Right atrium auricular region (tissue), 2 donors: Measurements from ENCODE around the gene LAMP2. TPM values are rescaled to one million over a fixed set of nuclear protein-coding genes. Genes with fewer than 3 reads are reported as not detected.

Experiments used
- DNase-seq: peaks from one replicate; pipeline ENCODE4 v3.0.0-alpha.2; 2019; ENCODE audit warnings: low spot score
- H3K27ac ChIP-seq, 2 donors: fragments of 200-600 bp; sonication (generic); 1 replicate in 1 of 2; 2 replicates in 1 of 2; pipeline ENCODE4 v1.5.1; 2016 to 2019
- H3K27me3 ChIP-seq, 2 donors: fragments of 200-600 bp; sonication (generic); one replicate each; pipeline versions ENCODE4 v1.5.1 to v1.6.0; 2017 to 2019
- H3K36me3 ChIP-seq: fragments of 200-600 bp; sonication (generic); one replicate; pipeline ENCODE4 v1.5.1; 2016
- H3K4me1 ChIP-seq, 2 donors: fragments of 200-600 bp; sonication (generic); one replicate each; pipeline versions ENCODE4 v1.5.1 to v1.6.0; 2017 to 2019
- H3K4me3 ChIP-seq, 2 donors: fragments of 200-600 bp; sonication (generic); 1 replicate in 1 of 2; 2 replicates in 1 of 2; pipeline ENCODE4 v1.5.1; 2017 to 2019; ENCODE audit warnings: mild to moderate bottlenecking in 1 of 2, moderate library complexity in 1 of 2
- H3K9me3 ChIP-seq, 2 donors: fragments of 200-600 bp; sonication (generic); one replicate each; pipeline ENCODE4 v1.5.1; 2019
- total RNA-seq, 2 donors: library from RNA; depleted of rRNA; stranded (reverse); fragments of >200 nt; gene quantifications; one replicate each; pipeline ENCODE4 v1.1.0, GENCODE V29; 2016
- TF ChIP-seq, protein P1 (sequence below), 2 donors: fragments of 200-600 bp; sonication (generic); IDR thresholded peaks; one replicate each; pipeline ENCODE4 v1.5.1; 2019; ENCODE audit warnings: antibody characterized with exemption in 2 of 2

LAMP2 gene
- total RNA-seq, 2 donors from 2014 or later: 65.0 to 77.2 TPM

DNA sequence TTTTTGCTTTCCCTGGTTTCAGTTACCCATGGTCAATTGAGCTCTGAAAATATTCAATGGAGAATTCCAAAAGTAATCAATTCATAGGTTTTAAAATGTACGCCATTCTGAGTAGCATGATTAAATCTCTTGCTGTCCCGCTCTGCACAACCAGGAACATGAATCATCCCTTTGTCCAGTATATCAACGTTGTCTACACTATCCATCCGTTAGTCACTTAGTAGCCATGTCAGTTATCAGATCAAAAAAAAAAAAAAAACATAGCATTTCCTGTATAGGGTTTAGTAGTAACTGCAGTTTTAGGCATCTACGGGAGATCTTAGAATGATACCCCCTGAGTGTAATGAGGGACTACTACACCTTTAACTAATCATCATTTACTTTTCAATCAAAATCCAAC lies 15.1 kb downstream of the LAMP2 start:
- Histone ChIP-seq H3K27ac (no peak overlapping the region), H3K27me3 (no peaks in the 10 kb centered on the region), H3K36me3 (peaks cover 7% of the 10 kb centered on the region), H3K9me3 (no peaks in the 10 kb centered on the region), H3K4me3 (no peak overlapping the region), H3K4me1 (no peaks in the 10 kb centered on the region)
- no peak for DNase-seq
- TF ChIP-seq, protein P1, sequence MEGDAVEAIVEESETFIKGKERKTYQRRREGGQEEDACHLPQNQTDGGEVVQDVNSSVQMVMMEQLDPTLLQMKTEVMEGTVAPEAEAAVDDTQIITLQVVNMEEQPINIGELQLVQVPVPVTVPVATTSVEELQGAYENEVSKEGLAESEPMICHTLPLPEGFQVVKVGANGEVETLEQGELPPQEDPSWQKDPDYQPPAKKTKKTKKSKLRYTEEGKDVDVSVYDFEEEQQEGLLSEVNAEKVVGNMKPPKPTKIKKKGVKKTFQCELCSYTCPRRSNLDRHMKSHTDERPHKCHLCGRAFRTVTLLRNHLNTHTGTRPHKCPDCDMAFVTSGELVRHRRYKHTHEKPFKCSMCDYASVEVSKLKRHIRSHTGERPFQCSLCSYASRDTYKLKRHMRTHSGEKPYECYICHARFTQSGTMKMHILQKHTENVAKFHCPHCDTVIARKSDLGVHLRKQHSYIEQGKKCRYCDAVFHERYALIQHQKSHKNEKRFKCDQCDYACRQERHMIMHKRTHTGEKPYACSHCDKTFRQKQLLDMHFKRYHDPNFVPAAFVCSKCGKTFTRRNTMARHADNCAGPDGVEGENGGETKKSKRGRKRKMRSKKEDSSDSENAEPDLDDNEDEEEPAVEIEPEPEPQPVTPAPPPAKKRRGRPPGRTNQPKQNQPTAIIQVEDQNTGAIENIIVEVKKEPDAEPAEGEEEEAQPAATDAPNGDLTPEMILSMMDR (IDR thresholded peaks at IDR 0.05): no peak

DNA sequence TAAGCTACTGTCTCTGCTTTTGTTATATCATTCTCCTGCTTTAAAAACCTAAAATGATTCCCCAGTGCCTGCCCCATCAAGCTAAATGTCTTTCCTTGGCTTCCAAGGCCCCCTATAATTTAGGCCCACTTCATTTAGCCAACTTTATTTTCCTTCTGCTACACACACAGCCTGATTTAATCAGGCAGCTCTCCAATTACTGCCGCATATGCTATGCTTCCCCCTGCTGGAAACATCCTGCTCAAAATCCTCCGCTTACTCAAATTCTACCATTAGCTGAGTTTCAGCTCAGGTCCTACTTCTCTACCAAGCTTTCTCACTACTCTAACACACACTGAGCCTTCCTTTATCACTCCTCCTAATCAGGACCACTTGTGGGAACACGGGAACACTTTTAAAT lies 17.0 kb downstream of the LAMP2 start:
- Histone ChIP-seq H3K27me3 (no peaks in the 10 kb centered on the region), H3K4me3 (no peak overlapping the region), H3K9me3 (no peaks in the 10 kb centered on the region), H3K36me3 (peaks cover 14% of the 10 kb centered on the region), H3K4me1 (no peaks in the 10 kb centered on the region), H3K27ac (no peak overlapping the region)
- TF ChIP-seq, protein P1 (IDR thresholded peaks at IDR 0.05): peak; percentile 15 to 58
- DNase-seq: no peak

DNA sequence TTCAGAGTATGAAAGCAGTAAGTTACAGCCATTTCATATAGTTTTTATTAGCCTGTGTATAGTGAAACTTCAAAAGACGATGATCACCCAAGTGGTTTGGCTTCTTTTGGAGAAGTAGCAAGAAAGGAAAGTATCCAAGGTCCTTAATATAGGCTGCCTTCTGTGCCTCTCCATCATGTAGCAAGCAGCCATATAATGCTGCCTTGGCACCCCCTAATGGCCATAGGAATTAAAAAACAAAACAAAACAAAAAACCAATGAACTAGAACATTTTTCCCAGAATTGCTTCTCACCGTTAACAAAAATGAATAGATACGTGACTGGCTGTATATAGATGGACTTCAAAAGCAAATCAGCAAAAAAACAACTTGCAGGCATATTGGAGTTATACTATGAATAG lies 18.9 kb downstream of the LAMP2 start:
- Histone ChIP-seq H3K36me3 (peaks cover 17% of the 10 kb centered on the region), H3K4me1 (no peaks in the 10 kb centered on the region), H3K4me3 (no peak overlapping the region), H3K27me3 (no peaks in the 10 kb centered on the region), H3K9me3 (no peaks in the 10 kb centered on the region), H3K27ac (no peak overlapping the region)
- TF ChIP-seq, protein P1 (IDR thresholded peaks at IDR 0.05): peak in 1 of 2 donors; percentile 37
- no peak for DNase-seq

DNA sequence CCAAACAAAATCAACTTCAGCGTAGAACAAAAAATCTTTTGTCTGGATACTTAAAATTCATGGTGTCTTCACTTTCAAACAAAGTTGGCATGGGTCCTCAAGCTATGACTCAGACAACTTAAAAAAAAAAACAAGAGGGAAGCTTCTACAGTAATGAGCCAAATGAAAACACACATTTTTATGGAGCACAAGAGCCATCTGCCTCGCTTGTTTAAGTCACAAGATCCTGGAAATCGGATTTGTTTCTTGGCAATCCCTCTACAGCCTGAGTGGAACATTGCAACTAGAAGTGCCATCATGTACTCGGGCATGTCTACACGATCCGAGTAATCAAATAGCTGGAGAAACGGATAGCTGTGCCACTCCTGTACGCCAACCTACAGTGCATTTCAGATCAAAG lies 22.6 kb downstream of the LAMP2 start:
- no peak for DNase-seq
- peaks cover 10% of the 10 kb centered on the region for H3K36me3 ChIP-seq

DNA sequence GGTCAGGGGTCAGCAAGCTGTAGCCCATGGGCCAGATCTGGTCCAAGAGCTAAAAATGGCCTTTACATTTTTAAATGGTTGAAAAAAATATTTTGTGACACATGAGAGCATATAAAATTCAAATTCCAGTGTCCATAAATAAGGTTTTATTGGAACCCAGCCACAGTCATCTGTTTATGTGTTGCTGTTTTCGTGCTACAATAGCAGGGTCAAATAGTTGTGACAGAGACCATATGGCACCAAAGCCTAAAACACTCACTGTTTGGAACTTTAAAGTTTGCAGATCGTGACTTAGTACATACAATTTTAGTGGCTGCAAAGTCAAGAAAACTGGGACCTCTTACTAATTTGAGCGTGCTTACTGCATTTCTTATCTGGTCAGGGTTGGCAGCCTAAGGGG lies 29.2 kb downstream of the LAMP2 start:
- no peak for DNase-seq
- Histone ChIP-seq H3K4me3 (no peak overlapping the region), H3K9me3 (no peaks in the 10 kb centered on the region), H3K27ac (no peak overlapping the region), H3K4me1 (no peaks in the 10 kb centered on the region), H3K27me3 (no peaks in the 10 kb centered on the region), H3K36me3 (no peaks in the 10 kb centered on the region)
- TF ChIP-seq, protein P1 (IDR thresholded peaks at IDR 0.05): no peak

More for the DNA sequence above, 22.6 kb downstream of the LAMP2 start:
- TF ChIP-seq, protein P1 (IDR thresholded peaks at IDR 0.05): no peak
- no peak overlapping the region for H3K27ac ChIP-seq
- H3K9me3 ChIP-seq: no peaks in the 10 kb centered on the region
- no peak overlapping the region for H3K4me3 ChIP-seq
- no peaks in the 10 kb centered on the region for H3K27me3 ChIP-seq
- H3K4me1 ChIP-seq: no peaks in the 10 kb centered on the region

DNA sequence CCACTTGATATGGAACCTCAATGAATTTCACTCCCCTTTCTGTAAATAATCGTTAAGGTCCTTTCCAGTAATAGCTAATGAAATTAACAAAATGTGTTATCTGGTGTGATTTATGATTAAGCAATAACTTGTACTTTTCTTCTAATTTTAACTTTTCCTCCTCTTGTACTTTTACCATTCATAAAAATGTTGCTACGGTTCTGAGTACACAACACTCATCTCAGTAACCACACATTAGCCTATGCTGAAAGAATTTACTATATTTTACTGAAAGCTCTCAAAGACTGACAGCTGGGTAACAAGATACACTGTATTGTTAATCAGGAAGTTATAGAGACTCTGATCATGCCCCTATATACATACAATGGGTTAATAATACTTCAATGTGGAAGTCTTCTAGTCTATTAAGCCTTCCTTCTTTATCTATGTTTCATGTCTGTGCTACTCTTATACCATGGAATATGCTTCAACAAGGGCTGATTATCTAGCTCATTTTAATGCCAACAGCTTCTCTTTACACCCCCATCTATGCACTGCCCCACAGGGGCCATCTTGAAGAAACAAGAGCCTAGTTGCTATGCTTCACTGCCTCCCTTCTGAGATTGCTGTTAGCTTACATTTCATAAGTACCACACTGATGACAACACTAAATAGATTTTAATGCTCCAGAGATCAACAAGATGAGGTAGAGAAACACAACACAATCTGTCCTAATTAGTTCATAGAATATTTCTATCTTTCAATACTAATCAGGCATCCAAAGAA lies 39.1 kb downstream of the LAMP2 start:
- TF ChIP-seq, protein P1 (IDR thresholded peaks at IDR 0.05): no peak
- H3K9me3 ChIP-seq: no peaks in the 10 kb centered on the region
- no peaks in the 10 kb centered on the region for H3K4me1 ChIP-seq
- H3K4me3 ChIP-seq: no peak overlapping the region
- no peaks in the 10 kb centered on the region for H3K36me3 ChIP-seq
- no peaks in the 10 kb centered on the region for H3K27me3 ChIP-seq
- H3K27ac ChIP-seq: no peak overlapping the region
- DNase-seq: no peak
